Measurements from ENCODE around the gene FZR1.

Gene FZR1

GRCh38 chr19:3466635-3467034 is 39.5 kb upstream of the FZR1 start:
- Histone ChIP-seq H2AFZ (ENCODE audit: low read depth, low read length) (no peak overlapping the region), H3K9me3 (ENCODE audit: low read length) (peaks cover 3% of the 10 kb centered on the region), H3K27me3 (ENCODE audit: insufficient read depth, low read length) (peaks cover 20% of the 10 kb centered on the region)

GRCh38 chr19:3467437-3468198 is 38.5 kb upstream of the FZR1 start:
- Histone ChIP-seq H2AFZ (ENCODE audit: low read depth, low read length) (no peak overlapping the region), H3K27me3 (ENCODE audit: insufficient read depth, low read length) (peaks cover 20% of the 10 kb centered on the region), H3K4me1 (ENCODE audit: insufficient read depth, low read length) (no peaks in the 10 kb centered on the region), H3K36me3 (ENCODE audit: insufficient read depth, low read length) (no peaks in the 10 kb centered on the region), H3K9me3 (ENCODE audit: low read length) (peaks cover 3% of the 10 kb centered on the region), H3K4me3 (ENCODE audit: low read length) (no peak overlapping the region)

More at GRCh38 chr19:3466635-3467034, 39.5 kb upstream of the FZR1 start:
- H3K4me1 ChIP-seq (ENCODE audit: insufficient read depth, low read length): no peaks in the 10 kb centered on the region
- H3K36me3 ChIP-seq (ENCODE audit: insufficient read depth, low read length): no peaks in the 10 kb centered on the region
- H3K4me3 ChIP-seq (ENCODE audit: low read length): no peak overlapping the region

- Histone ChIP-seq H3K36me3 (ENCODE audit: insufficient read depth, low read length) (no peaks in the 10 kb centered on the region), H3K9me3 (ENCODE audit: low read length) (peaks cover 3% of the 10 kb centered on the region), H2AFZ (ENCODE audit: low read depth, low read length) (no peak overlapping the region), H3K4me1 (ENCODE audit: insufficient read depth, low read length) (no peaks in the 10 kb centered on the region), H3K4me3 (ENCODE audit: low read length) (no peak overlapping the region), H3K27me3 (ENCODE audit: insufficient read depth, low read length) (peaks cover 20% of the 10 kb centered on the region)
Observed at GRCh38 chr19:3468211-3468610, 37.9 kb upstream of the FZR1 start.

GRCh38 chr19:3469638-3470499 is 36.2 kb upstream of the FZR1 start:
- peaks cover 20% of the 10 kb centered on the region for H3K27me3 ChIP-seq (ENCODE audit: insufficient read depth, low read length)
- no peaks in the 10 kb centered on the region for H3K36me3 ChIP-seq (ENCODE audit: insufficient read depth, low read length)
- no peaks in the 10 kb centered on the region for H3K4me1 ChIP-seq (ENCODE audit: insufficient read depth, low read length)
- H3K4me3 ChIP-seq (ENCODE audit: low read length): no peak overlapping the region
- H3K9me3 ChIP-seq (ENCODE audit: low read length): peaks cover 3% of the 10 kb centered on the region
- no peak overlapping the region for H2AFZ ChIP-seq (ENCODE audit: low read depth, low read length)

GRCh38 chr19:3470500-3471128 is 35.5 kb upstream of the FZR1 start:
- Histone ChIP-seq H3K4me1 (ENCODE audit: insufficient read depth, low read length) (no peaks in the 10 kb centered on the region), H3K27me3 (ENCODE audit: insufficient read depth, low read length) (peaks cover 20% of the 10 kb centered on the region), H3K9me3 (ENCODE audit: low read length) (peaks cover 3% of the 10 kb centered on the region), H2AFZ (ENCODE audit: low read depth, low read length) (no peak overlapping the region), H3K36me3 (ENCODE audit: insufficient read depth, low read length) (no peaks in the 10 kb centered on the region), H3K4me3 (ENCODE audit: low read length) (no peak overlapping the region)

DNA sequence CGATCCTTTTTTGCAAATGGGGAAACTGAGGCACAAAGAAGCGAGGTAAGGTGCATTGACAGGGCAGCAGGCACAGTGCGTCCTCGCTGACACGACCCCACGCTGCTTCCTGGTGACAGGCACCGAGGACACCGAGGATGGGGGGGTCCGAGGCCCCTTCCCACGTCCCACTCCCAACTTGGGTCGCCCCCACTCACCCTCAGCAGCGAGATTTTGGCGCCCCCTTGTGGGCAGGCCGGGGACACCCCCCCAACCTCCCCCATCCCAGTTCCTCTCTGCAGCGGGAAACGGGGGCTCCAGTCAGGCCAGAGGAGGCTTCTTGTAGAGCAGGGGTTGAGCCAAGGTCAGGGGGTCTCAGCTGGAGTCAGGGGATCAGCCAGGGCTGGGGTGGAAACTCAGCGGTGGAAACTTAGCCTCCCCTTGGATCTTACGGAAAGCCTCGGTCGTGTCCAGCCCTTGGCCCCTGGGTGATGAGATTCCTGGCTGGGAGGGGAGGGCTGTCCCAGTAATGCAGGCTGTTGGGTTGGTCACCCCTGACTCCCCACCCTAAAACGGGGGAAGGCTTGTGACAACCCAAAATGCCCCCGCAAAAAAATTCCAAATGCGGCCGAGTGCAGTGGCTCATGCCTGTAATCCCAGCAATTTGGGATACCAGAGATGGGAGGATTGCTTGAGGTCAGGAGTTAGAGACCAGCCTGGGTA is 34.0 kb upstream of the FZR1 start:
- Histone ChIP-seq H3K4me1 (ENCODE audit: insufficient read depth, low read length) (no peaks in the 10 kb centered on the region), H2AFZ (ENCODE audit: low read depth, low read length) (no peak overlapping the region), H3K36me3 (ENCODE audit: insufficient read depth, low read length) (no peaks in the 10 kb centered on the region), H3K27me3 (ENCODE audit: insufficient read depth, low read length) (peaks cover 20% of the 10 kb centered on the region), H3K9me3 (ENCODE audit: low read length) (peaks cover 3% of the 10 kb centered on the region), H3K4me3 (ENCODE audit: low read length) (no peak overlapping the region)

DNA sequence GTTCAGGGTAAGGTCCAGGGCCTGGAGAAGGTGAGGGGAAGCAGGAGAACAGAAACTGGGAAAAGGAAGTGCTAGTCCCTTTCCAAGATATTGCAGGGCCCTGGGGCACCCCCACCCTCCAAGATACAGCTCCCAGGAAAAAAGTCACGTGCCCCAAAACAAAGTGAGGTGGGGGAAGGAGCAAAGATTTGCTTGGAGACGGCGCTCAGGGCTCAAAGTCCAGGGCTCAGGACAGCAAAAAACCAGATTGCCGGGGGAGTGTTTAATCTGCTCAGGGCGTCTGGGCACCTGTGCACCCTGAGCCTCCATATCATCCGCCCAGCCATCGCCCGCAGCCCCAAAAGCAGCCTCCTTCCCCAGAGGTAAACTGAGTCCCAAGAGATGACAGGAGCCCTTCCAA is 32.1 kb upstream of the FZR1 start:
- Histone ChIP-seq H2AFZ (ENCODE audit: low read depth, low read length) (no peak overlapping the region), H3K27me3 (ENCODE audit: insufficient read depth, low read length) (peaks cover 24% of the 10 kb centered on the region), H3K4me3 (ENCODE audit: low read length) (no peak overlapping the region), H3K4me1 (ENCODE audit: insufficient read depth, low read length) (no peaks in the 10 kb centered on the region), H3K36me3 (ENCODE audit: insufficient read depth, low read length) (no peaks in the 10 kb centered on the region), H3K9me3 (ENCODE audit: low read length) (no peaks in the 10 kb centered on the region)

- Histone ChIP-seq H3K4me3 (ENCODE audit: low read length) (no peak overlapping the region), H3K4me1 (ENCODE audit: insufficient read depth, low read length) (no peaks in the 10 kb centered on the region), H3K36me3 (ENCODE audit: insufficient read depth, low read length) (no peaks in the 10 kb centered on the region), H3K9me3 (ENCODE audit: low read length) (no peaks in the 10 kb centered on the region), H2AFZ (ENCODE audit: low read depth, low read length) (no peak overlapping the region), H3K27me3 (ENCODE audit: insufficient read depth, low read length) (peaks cover 19% of the 10 kb centered on the region)
Observed at GRCh38 chr19:3474614-3475013, 31.5 kb upstream of the FZR1 start.

DNA sequence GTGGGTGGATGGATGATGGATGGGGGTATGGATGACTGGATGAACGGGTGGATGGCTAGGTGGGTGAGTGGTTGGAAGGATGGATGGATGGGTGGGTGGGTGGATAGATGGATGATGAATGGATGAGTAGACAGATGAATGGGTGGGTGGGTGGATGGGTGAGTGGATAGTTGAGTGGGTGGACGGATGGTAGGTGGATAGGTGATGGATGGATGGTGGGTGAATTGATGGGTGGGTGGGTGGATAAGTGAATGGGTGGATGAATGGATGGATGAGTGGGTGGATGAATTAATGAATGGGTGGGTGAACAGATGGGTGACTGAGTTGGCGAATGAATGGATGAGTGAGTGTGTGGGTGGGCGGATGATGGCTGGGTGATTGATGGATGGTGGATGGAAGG is 30.7 kb upstream of the FZR1 start:
- H2AFZ ChIP-seq (ENCODE audit: low read depth, low read length): no peak overlapping the region
- H3K4me1 ChIP-seq (ENCODE audit: insufficient read depth, low read length): no peaks in the 10 kb centered on the region
- no peak overlapping the region for H3K4me3 ChIP-seq (ENCODE audit: low read length)
- no peaks in the 10 kb centered on the region for H3K9me3 ChIP-seq (ENCODE audit: low read length)
- H3K36me3 ChIP-seq (ENCODE audit: insufficient read depth, low read length): no peaks in the 10 kb centered on the region
- peaks cover 12% of the 10 kb centered on the region for H3K27me3 ChIP-seq (ENCODE audit: insufficient read depth, low read length)

- H3K4me1 ChIP-seq (ENCODE audit: insufficient read depth, low read length): no peaks in the 10 kb centered on the region
- H3K27me3 ChIP-seq (ENCODE audit: insufficient read depth, low read length): peaks cover 18% of the 10 kb centered on the region
- no peaks in the 10 kb centered on the region for H3K9me3 ChIP-seq (ENCODE audit: low read length)
- no peak overlapping the region for H2AFZ ChIP-seq (ENCODE audit: low read depth, low read length)
- H3K4me3 ChIP-seq (ENCODE audit: low read length): no peak overlapping the region
- H3K36me3 ChIP-seq (ENCODE audit: insufficient read depth, low read length): no peaks in the 10 kb centered on the region
Observed at GRCh38 chr19:3476830-3477229, 29.3 kb upstream of the FZR1 start.

DNA sequence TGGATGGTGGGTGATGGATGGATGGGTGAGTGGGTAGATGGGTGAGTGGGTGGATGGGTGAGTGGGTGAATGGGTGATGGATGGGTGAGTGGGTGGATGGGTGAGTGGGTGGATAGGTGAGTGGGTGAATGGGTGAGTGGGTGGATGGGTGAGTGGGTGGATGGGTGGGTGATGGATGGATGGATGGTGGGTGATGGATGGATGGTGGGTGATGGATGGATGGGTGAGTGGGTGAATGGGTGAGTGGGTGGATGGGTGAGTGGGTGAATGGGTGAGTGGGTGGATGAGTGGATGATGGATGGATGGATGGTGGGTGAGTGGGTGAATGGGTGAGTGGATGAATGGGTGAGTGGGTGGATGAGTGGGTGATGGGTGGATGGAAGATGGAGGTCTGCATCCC is 28.6 kb upstream of the FZR1 start:
- Histone ChIP-seq H3K4me1 (ENCODE audit: insufficient read depth, low read length) (no peaks in the 10 kb centered on the region), H2AFZ (ENCODE audit: low read depth, low read length) (no peak overlapping the region), H3K27me3 (ENCODE audit: insufficient read depth, low read length) (peaks cover 25% of the 10 kb centered on the region), H3K36me3 (ENCODE audit: insufficient read depth, low read length) (no peaks in the 10 kb centered on the region), H3K9me3 (ENCODE audit: low read length) (no peaks in the 10 kb centered on the region), H3K4me3 (ENCODE audit: low read length) (no peak overlapping the region)

- H2AFZ ChIP-seq (ENCODE audit: low read depth, low read length): no peak overlapping the region
- no peaks in the 10 kb centered on the region for H3K36me3 ChIP-seq (ENCODE audit: insufficient read depth, low read length)
- no peaks in the 10 kb centered on the region for H3K4me1 ChIP-seq (ENCODE audit: insufficient read depth, low read length)
- H3K27me3 ChIP-seq (ENCODE audit: insufficient read depth, low read length): peaks cover 25% of the 10 kb centered on the region
- no peak overlapping the region for H3K4me3 ChIP-seq (ENCODE audit: low read length)
- no peaks in the 10 kb centered on the region for H3K9me3 ChIP-seq (ENCODE audit: low read length)
Observed at GRCh38 chr19:3477951-3478350, 28.2 kb upstream of the FZR1 start.
